Kidney (tissue), 14 donors: ENCODE data around the gene ANKRD65. TPM values are rescaled to one million over a fixed set of nuclear protein-coding genes. Genes with fewer than 3 reads are reported as not detected.
"Not testable (repeated sequence)": the region's sequence is repeated elsewhere in the genome, so short reads cannot be mapped to it uniquely, and the experiment has no call there.

Source experiments
- DNase-seq, 5 donors: peaks; one replicate each; pipeline ENCODE4 v3.0.0-alpha.2; 2013 to 2020
- FAIRE-seq: peaks from 2 replicates; lab custom pipeline; 2012; peaks lifted over from hg19 to GRCh38; lab: Jason Lieb, UNC
- H3K27ac ChIP-seq, 2 donors: one replicate each; pipeline ENCODE4 v1.7.0; 2013; ENCODE audit warnings: low read depth in 2 of 2, low read length in 2 of 2, inconsistent platforms in 1 of 2
- H3K27me3 ChIP-seq: one replicate; pipeline ENCODE4 v1.7.1; 2013; ENCODE audit warnings: low read length, inconsistent platforms; ENCODE audit not compliant: control insufficient read depth, insufficient read depth
- H3K36me3 ChIP-seq, 3 donors: one replicate each; pipeline versions ENCODE4 v1.7.0 to v1.7.1; 2013; ENCODE audit warnings: low read length in 3 of 3, control low read depth in 1 of 3, inconsistent platforms in 1 of 3; ENCODE audit not compliant: insufficient read depth in 3 of 3, control insufficient read depth in 2 of 3
- H3K4me1 ChIP-seq, 3 donors: one replicate each; pipeline versions ENCODE4 v1.7.0 to v1.7.1; 2013; ENCODE audit warnings: low read length in 3 of 3, inconsistent platforms in 1 of 3, low read depth in 1 of 3; ENCODE audit not compliant: control insufficient read depth in 2 of 3, insufficient read depth in 2 of 3
- H3K4me3 ChIP-seq, 3 donors: one replicate each; pipeline versions ENCODE4 v1.7.0 to v1.8.1; 2013; ENCODE audit warnings: low read length in 3 of 3, control low read depth in 1 of 3, inconsistent platforms in 1 of 3
- H3K9ac ChIP-seq, 3 donors: one replicate each; pipeline versions ENCODE4 v1.7.0 to v1.7.1; 2013; ENCODE audit warnings: low read length in 3 of 3, control low read depth in 1 of 3, inconsistent platforms in 1 of 3
- H3K9me3 ChIP-seq, 3 donors: one replicate each; pipeline versions ENCODE4 v1.7.0 to v1.7.1; 2013; ENCODE audit warnings: low read length in 3 of 3, control low read depth in 1 of 3, inconsistent platforms in 1 of 3; ENCODE audit not compliant: control insufficient read depth in 2 of 3, insufficient read depth in 1 of 3
- intact Hi-C: fragments of 100-400 bp; cut with DNase I; formaldehyde crosslinking; loops from one replicate; pipeline ENCODE4 v1.11.1; 2022
- polyA plus RNA-seq: library from polyadenylated mRNA; stranded (reverse); fragments of 350-450 nt; fragmentation: Illumina TruSeq; extraction: RNeasy Lipid Tissue Mini Kit (QIAGEN cat#74804); gene quantifications from one replicate; pipeline ENCODE4 v1.2.3, GENCODE V29; 2014; ENCODE audit warnings: low read depth, low replicate concordance; ENCODE audit not compliant: insufficient read depth
- total RNA-seq: library from RNA; stranded (reverse); fragmentation: NEBNext Ultra II Directional; extraction: Animal tissue kit (Norgen Biotek cat#: 25700); gene quantifications from one replicate; pipeline ENCODE4 v1.2.1, GENCODE V29; 2021
- TF ChIP-seq, protein P1 (sequence below): IDR thresholded peaks from 3 replicates; pipeline ENCODE4 v1.5.1; 2012; ENCODE audit warnings: mild to moderate bottlenecking, moderate library complexity, borderline replicate concordance; ENCODE audit not compliant: insufficient read depth; ENCODE audit errors: extremely low read depth
- donor health status: control.
- donor health status: control.
- donor health status: control.
- donor health status: control.
- donor health status: control.
- donor health status: DM: yes; HTN: yes; CAD: no.
- donor health status: Normal renal cell carcinoma (clear cell type).

Gene ANKRD65
- total and polyA plus RNA-seq, 2 donors from 2014 or later: 5.2 to 7.1 TPM

DNA sequence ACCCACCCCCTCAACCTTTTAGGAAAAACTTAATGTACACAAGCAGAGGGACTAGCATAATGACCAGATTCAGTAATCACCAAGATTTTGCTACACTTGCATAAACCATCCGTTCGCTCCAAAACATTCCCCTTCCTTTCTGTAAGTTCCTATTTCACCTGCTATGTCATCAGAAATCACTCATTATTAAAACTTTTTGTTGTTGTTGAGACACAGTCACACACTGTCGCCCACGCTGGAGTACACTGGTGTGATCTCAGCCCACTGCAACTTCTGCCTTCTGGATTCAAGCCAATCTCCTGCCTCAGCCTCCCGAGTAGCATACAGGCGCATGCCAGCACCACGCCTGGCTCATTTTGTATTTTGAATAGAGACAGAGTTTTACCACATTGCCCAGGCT lies 17.4 kb downstream of the ANKRD65 start:
- Histone ChIP-seq H3K27ac (no peak overlapping the region), H3K9ac (no peak overlapping the region), H3K4me3 (no peak overlapping the region), H3K27me3 (no peaks in the 10 kb centered on the region), H3K36me3 (peaks cover 6 to 29% (median 16%) of the 10 kb centered on the region in 3 donors), H3K4me1 (peaks cover 4 to 26% (median 6%) of the 10 kb centered on the region in 3 donors), H3K9me3 (no peaks in the 10 kb centered on the region)
- FAIRE-seq: no peak
- TF ChIP-seq, protein P1, sequence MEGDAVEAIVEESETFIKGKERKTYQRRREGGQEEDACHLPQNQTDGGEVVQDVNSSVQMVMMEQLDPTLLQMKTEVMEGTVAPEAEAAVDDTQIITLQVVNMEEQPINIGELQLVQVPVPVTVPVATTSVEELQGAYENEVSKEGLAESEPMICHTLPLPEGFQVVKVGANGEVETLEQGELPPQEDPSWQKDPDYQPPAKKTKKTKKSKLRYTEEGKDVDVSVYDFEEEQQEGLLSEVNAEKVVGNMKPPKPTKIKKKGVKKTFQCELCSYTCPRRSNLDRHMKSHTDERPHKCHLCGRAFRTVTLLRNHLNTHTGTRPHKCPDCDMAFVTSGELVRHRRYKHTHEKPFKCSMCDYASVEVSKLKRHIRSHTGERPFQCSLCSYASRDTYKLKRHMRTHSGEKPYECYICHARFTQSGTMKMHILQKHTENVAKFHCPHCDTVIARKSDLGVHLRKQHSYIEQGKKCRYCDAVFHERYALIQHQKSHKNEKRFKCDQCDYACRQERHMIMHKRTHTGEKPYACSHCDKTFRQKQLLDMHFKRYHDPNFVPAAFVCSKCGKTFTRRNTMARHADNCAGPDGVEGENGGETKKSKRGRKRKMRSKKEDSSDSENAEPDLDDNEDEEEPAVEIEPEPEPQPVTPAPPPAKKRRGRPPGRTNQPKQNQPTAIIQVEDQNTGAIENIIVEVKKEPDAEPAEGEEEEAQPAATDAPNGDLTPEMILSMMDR: no peak
- intact Hi-C loops: no loop called here
- DNase-seq: peak in 1 of 5 donors; percentile 43

DNA sequence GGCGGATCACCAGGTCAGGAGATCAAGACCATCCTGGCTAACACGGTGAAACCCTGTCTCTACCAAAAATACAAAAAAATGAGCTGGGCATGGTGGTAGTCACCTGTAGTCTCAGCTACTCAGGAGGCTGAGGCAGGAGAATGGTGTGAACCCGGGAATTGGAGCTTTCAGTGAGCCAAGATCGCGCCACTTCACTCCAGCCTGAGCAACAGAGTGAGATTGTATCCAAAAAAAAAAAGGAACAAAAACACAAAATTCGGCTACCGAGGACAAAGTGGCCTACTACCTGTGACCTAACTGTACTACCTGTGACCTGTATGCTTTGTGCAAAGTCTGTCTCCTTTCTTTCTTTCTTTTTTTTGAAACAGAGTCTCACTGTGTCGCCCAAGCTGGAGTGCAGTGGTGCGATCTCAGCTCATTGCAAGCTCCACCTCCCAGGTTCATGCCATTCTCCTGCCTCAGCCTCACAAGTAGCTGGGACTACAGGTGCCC lies 18.1 kb downstream of the ANKRD65 start:
- H3K4me3 ChIP-seq, intact Hi-C loops, DNase-seq, H3K9ac ChIP-seq, FAIRE-seq, H3K27ac ChIP-seq, H3K9me3 ChIP-seq, H3K27me3 ChIP-seq: not testable (repeated sequence)
- H3K4me1 ChIP-seq: peaks cover 4 to 28% (median 8%) of the 10 kb centered on the region in 3 donors
- H3K36me3 ChIP-seq: peaks cover 6 to 30% (median 16%) of the 10 kb centered on the region in 3 donors

GRCh38 chr1:1402072-1402900 lies 18.8 kb downstream of the ANKRD65 start:
- no peak overlapping the region for H3K4me3 ChIP-seq
- peaks cover 9 to 37% (median 17%) of the 10 kb centered on the region in 3 donors for H3K36me3 ChIP-seq
- H3K9me3 ChIP-seq: no peaks in the 10 kb centered on the region
- no peak for FAIRE-seq
- H3K27ac ChIP-seq: no peak overlapping the region
- H3K9ac ChIP-seq: no peak overlapping the region
- peaks cover 4 to 30% (median 13%) of the 10 kb centered on the region in 3 donors for H3K4me1 ChIP-seq
- no peaks in the 10 kb centered on the region for H3K27me3 ChIP-seq
- TF ChIP-seq, protein P1: peak; percentile 15
- intact Hi-C loops: no loop called here
- DNase-seq: peak in 3 of 5 donors; percentile 21 to 49 (median 39)

GRCh38 chr1:1401457-1402010 lies 19.5 kb downstream of the ANKRD65 start:
- Histone ChIP-seq H3K9ac (no peak overlapping the region), H3K27me3 (no peaks in the 10 kb centered on the region), H3K9me3 (no peaks in the 10 kb centered on the region), H3K27ac (no peak overlapping the region), H3K4me1 (peaks cover 4 to 30% (median 13%) of the 10 kb centered on the region in 3 donors), H3K36me3 (peaks cover 13 to 40% (median 21%) of the 10 kb centered on the region in 3 donors), H3K4me3 (no peak overlapping the region)
- TF ChIP-seq, protein P1: no peak
- intact Hi-C loops: no loop called here
- FAIRE-seq (no peak), DNase-seq (no peak)
